Raji (cell line): ENCODE data around the gene KRT2.

Experiments used
- POLR2A ChIP-seq: IDR thresholded peaks from 2 replicates; pipeline ENCODE4 v1.6.1; 2011; ENCODE audit warnings: low read depth, low read length, control low read depth; ENCODE audit not compliant: insufficient read depth

KRT2 gene

DNA sequence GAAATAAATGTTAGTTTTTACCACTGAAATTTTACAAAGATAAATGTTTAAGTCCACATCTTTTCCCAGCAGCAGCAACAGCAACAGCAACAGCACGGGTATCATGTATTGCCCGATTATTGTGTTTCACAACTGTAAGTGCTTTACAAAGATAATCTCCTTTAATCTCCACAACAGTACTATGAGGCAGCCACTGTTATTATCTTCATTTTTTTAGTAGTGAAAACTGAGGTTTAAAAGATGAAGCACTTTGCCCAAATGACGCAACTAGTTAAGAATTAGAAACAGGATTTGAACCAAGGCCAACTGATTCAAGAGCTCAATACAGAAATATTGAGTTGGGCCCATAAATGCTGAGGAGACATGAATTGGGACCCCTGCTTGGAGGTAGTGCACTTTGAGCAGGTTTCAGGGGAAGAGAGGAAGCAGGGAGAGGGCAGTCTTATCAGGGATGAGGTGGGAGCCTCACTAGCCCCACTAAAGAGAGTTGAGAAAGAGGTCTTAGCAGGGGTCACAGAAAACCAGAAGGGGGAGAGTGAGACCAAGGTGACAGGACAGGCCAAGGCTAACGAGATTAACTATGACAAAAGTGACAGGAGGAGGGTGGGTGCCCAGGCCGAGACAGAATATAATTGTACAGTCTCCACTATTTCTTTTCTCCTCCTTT lies 15.3 kb downstream of the KRT2 start:
- TF ChIP-seq POLR2A: no peak

DNA sequence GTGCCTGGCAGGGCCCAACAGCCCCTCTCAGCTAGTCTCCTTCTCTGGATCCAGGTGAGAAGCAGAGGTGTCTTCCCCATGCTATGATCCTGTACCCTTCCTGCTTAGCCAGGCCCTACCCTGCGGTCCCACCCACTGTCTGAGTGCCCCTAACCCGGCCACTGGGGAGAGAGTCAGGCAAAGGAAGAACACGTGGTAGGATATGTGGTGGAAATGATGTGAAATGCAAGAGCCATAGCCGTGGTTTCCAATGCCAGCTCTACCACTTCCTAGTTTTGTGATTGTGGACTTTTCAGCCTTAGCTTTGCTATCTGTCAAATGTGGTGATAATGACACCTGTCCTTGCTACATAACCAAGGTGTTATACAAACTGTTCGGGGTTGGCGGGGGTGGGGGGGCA lies 15.8 kb downstream of the KRT2 start:
- no peak for TF ChIP-seq POLR2A

- TF ChIP-seq POLR2A: no peak
Measured at GRCh38 chr12:52634266-52635056, 17.6 kb downstream of the KRT2 start.

- TF ChIP-seq POLR2A: no peak
Measured at GRCh38 chr12:52633383-52633782, 18.6 kb downstream of the KRT2 start.

- no peak for TF ChIP-seq POLR2A
Measured at GRCh38 chr12:52632656-52633055, 19.4 kb downstream of the KRT2 start.

GRCh38 chr12:52631676-52632459 lies 20.1 kb downstream of the KRT2 start:
- no peak for TF ChIP-seq POLR2A

DNA sequence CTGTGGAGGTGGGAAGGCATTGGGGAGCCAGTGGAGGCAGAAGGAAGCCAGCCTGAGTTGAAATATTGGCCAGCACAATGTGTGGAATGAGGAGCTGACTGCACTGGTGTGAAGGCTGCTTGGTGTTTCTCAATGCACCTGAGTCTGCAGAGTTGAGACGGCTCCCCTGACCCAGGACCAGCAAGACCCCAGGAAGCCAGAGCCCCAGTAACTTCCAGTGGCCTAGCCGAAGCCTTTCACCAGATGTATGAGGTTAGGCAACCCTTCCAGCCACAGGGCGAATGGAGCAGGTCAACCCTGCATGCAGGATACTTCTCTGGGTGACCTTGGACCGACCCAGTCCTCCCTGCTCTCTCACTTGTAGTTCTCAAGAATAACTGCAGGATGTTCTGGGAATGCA lies 20.7 kb downstream of the KRT2 start:
- no peak for TF ChIP-seq POLR2A

- TF ChIP-seq POLR2A: no peak
Measured at GRCh38 chr12:52630599-52631200, 21.3 kb downstream of the KRT2 start.

- TF ChIP-seq POLR2A: no peak
Measured at GRCh38 chr12:52630008-52630500, 22.0 kb downstream of the KRT2 start.

DNA sequence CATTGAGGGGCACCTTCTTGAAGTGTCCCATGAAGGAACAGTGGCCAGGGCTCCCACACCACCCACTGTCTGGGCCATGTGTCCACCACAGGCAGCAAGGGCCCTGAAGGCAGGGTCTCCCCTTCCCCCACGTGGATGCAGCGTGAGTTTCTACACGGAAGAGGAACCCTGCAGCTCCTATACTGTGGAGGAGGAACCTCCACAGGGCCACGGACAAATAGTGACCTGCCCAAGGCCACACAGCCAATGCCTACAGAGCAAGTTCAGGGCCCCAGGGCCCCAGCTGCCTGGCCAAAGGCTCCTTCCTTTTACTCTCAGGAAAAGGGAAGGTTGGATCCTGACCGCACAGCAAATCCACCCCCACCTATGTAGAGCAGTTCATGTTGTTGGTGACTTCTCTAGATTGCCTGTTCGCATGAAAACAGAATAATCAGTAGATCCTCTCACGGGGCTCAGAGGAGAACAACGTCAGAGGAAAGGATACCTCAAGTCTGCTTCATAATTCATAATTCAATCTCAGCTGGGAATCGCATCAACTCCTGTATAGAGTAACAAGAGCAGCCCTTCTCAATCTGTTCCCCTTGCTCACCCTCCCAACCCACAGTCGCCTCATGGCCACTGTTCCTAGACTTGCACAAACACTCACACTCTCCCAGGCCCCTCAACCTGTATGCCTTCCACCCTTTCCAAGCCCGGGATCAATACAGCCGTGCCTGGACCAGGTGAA lies 22.6 kb downstream of the KRT2 start:
- no peak for TF ChIP-seq POLR2A

GRCh38 chr12:52628841-52629240 lies 23.2 kb downstream of the KRT2 start:
- TF ChIP-seq POLR2A: no peak

DNA sequence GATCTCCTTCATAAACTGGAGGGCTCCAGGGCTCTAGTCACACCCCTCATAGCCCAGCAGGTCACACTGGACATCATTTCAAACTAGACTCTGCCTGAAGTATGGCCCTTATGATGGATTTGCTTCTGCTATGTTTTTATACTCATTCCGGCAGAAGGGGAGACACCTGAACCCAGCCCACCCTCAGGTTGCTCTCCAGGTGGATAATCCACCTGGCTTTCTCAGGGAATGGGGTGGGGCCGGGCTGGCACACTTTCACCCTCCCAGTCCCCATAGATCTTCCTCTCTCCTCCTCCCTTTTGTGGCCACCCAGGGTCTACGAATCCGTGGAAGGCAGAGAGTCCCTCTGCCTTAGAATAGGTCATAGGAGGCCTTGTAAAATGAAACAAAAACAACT lies 23.9 kb downstream of the KRT2 start:
- TF ChIP-seq POLR2A: no peak

DNA sequence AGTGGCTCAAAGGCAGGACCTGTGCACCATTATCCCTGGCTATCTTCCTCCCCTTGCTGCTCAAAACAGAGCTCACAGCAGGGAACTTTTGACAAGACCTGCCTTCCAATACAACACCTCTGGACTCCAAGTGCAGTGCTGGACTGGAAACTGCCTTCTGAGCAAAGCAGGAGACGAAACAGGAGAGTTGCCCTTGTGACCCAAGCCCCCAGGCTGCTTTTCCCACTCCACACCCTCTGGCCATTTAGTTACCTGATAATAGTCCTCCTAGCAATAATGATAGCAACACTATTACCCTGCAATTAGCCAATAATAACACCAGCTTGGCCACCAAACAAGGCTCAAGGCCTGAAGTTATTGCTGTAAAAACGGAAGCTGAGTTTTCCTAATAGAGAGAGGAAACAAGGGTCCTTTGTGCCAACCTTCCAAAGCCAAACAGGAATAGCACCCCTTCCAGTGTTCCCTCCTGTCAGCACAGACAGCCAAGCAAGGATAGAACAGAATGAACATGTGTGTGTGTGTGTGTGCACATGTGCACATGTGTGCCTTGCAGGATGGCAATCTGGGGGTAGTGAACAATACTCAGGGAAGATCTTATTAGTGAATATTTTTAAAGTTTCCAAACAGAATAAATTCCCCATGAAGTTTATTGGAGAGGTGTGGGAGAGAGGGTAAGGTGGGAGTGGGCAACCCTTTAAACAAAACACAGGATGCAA lies 24.5 kb downstream of the KRT2 start:
- TF ChIP-seq POLR2A: no peak

DNA sequence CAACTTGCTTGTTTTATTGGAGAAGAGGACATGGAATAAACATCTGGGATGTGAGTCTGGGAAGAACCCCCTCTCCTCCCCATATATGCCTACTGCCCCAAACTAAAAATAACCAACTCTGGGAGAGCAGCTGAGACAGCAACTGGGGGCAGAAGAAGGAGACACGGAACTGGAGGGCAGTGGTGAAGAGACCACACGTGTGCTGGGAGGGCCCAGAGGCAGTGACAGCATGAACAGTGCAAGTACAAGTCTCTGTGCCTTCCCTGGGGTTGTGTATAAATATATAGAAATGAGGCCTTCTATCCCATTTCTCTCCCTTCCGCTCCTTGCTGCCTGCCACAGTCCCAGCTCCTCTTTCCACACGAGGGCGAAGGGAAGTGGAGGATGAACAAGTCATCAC lies 29.7 kb downstream of the KRT2 start:
- TF ChIP-seq POLR2A: no peak
